Dermis blood vessel endothelial cell (primary cell): Measurements from ENCODE around the gene CAPN5. TPM values are rescaled to one million over a fixed set of nuclear protein-coding genes. Genes with fewer than 3 reads are reported as not detected.

ENCODE experiments used
- DNase-seq: peaks from one replicate; pipeline ENCODE4 v3.0.0; 2010
- total RNA-seq: library from RNA; depleted of rRNA; stranded (reverse); fragments of >200 nt; gene quantifications from 2 replicates; pipeline ENCODE4 v1.2.3, GENCODE V29; 2014

CAPN5 gene
- total RNA-seq, 1 donor from 2014 or later = 5.6 TPM

GRCh38 chr11:77121096-77121640 lies 54.4 kb downstream of the CAPN5 start:
- DNase-seq = no peak

- DNase-seq = no peak
These were observed 55.3 kb downstream of the CAPN5 start for GRCh38 chr11:77121876-77122575.

- DNase-seq = no peak
These were observed 55.9 kb downstream of the CAPN5 start for GRCh38 chr11:77122576-77123212.

- no peak for DNase-seq
These were observed 56.8 kb downstream of the CAPN5 start for GRCh38 chr11:77123591-77123990.

GRCh38 chr11:77124041-77124440 lies 57.3 kb downstream of the CAPN5 start:
- no peak for DNase-seq

- no peak for DNase-seq
These were observed 57.7 kb downstream of the CAPN5 start for GRCh38 chr11:77124488-77124887.

- no peak for DNase-seq
These were observed 58.4 kb downstream of the CAPN5 start for GRCh38 chr11:77125191-77125590.

GRCh38 chr11:77125695-77126094 lies 58.9 kb downstream of the CAPN5 start:
- DNase-seq = no peak

GRCh38 chr11:77126156-77126775 lies 59.5 kb downstream of the CAPN5 start:
- DNase-seq = no peak

GRCh38 chr11:77126861-77127234 lies 60.1 kb downstream of the CAPN5 start:
- DNase-seq = no peak

GRCh38 chr11:77127235-77127911 lies 60.6 kb downstream of the CAPN5 start:
- DNase-seq = peak; percentile 51

GRCh38 chr11:77127920-77128691 lies 61.3 kb downstream of the CAPN5 start, which contains the start of gene MYO7A:
MYO7A (plus strand) TSS chr11:77128246; CDS start chr11:77130635, 2,389 bp downstream.
- peak; percentile 18 for DNase-seq

GRCh38 chr11:77129069-77129841 lies 62.5 kb downstream of the CAPN5 start:
- DNase-seq = no peak

- DNase-seq = no peak
These were observed 63.3 kb downstream of the CAPN5 start for GRCh38 chr11:77129842-77130756.

GRCh38 chr11:77130763-77131513 lies 64.2 kb downstream of the CAPN5 start:
- DNase-seq = peak; percentile 61

- peak; percentile 23 for DNase-seq
These were observed 64.8 kb downstream of the CAPN5 start for GRCh38 chr11:77131560-77131959.

- peak; percentile 30 for DNase-seq
These were observed 68.3 kb downstream of the CAPN5 start for GRCh38 chr11:77135069-77135468.

- no peak for DNase-seq
These were observed 69.3 kb downstream of the CAPN5 start for GRCh38 chr11:77136074-77136473.

GRCh38 chr11:77136784-77137420 lies 70.1 kb downstream of the CAPN5 start:
- no peak for DNase-seq
